Mucosa of descending colon (tissue), 3 donors: ENCODE results near the gene NPY1R. TPM values are rescaled to one million over a fixed set of nuclear protein-coding genes. Genes with fewer than 3 reads are reported as not detected.
A peak's percentile ranks its signal among the peaks of the same experiment; 100 is the strongest.

Experiments
- ATAC-seq: fragments of 200-7000 bp; cut with Tn5 transposase; one replicate; pipeline ENCODE4 v1.9.1; 2020; ENCODE audit warnings: mild to moderate bottlenecking, moderate library complexity
- DNase-seq, 3 donors: peaks; one replicate each; pipeline ENCODE4 v3.0.0-alpha.2; 2020
- H3K36me3 ChIP-seq: fragments of 200-600 bp; one replicate; pipeline ENCODE4 v1.8.0; 2021; ENCODE audit warnings: low read depth, mild to moderate bottlenecking
- H3K4me1 ChIP-seq: fragments of 200-600 bp; one replicate; pipeline ENCODE4 v1.8.0; 2021; ENCODE audit warnings: low read depth, mild to moderate bottlenecking
- H3K4me3 ChIP-seq: fragments of 200-600 bp; one replicate; pipeline ENCODE4 v1.8.0; 2021; ENCODE audit warnings: mild to moderate bottlenecking
- H3K9me3 ChIP-seq: fragments of 200-600 bp; one replicate; pipeline ENCODE4 v1.8.0; 2021; ENCODE audit warnings: mild to moderate bottlenecking
- CTCF ChIP-seq: fragments of 200-600 bp; IDR thresholded peaks from one replicate; pipeline ENCODE4 v1.8.0; 2022; ENCODE audit warnings: antibody characterized with exemption, mild to moderate bottlenecking
- intact Hi-C, 2 donors: fragments of 100-400 bp; cut with DNase I in 1 of 2; cut with micrococcal nuclease in 1 of 2; formaldehyde crosslinking; loops; one replicate each; pipeline versions ENCODE4 v1.11.0 to v1.11.1; 2022; cut with DNase I, micrococcal nuclease
- total RNA-seq, 3 donors: library from RNA; stranded (reverse); fragmentation: NEBNext Ultra II Directional in 2 of 3; extraction: Animal tissue kit (Norgen Biotek cat#: 25700) in 2 of 3; gene quantifications; one replicate each; pipeline versions ENCODE4 v1.2.1 to v1.2.4, GENCODE V29; 2021 to 2023
- donor health status: DM: no; HTN: no; CAD: no; lungs with moderate emphysema.
- donor health status: DM: no; HTN: no; CAD: no.
- donor health status: DM: no; HTN: yes; CAD: no.

Gene NPY1R
- total RNA-seq, 3 donors from 2014 or later, result 2.8 to 20.6 (median 5.5) TPM

GRCh38 chr4:163356104-163356503, 23.7 kb upstream of the NPY1R start:
- TF ChIP-seq CTCF, result no peak
- DNase-seq (no peak), ATAC-seq (no peak)
- H3K4me3 ChIP-seq, result no peak overlapping the region
- H3K4me1 ChIP-seq, result no peaks in the 10 kb centered on the region
- H3K9me3 ChIP-seq, result no peaks in the 10 kb centered on the region
- intact Hi-C loops, result no loop called here
- H3K36me3 ChIP-seq, result no peaks in the 10 kb centered on the region

GRCh38 chr4:163353054-163353453, 20.7 kb upstream of the NPY1R start:
- TF ChIP-seq CTCF, result no peak
- no peak for ATAC-seq
- no peaks in the 10 kb centered on the region for H3K36me3 ChIP-seq
- H3K4me1 ChIP-seq, result no peaks in the 10 kb centered on the region
- H3K9me3 ChIP-seq, result no peaks in the 10 kb centered on the region
- no peak for DNase-seq
- intact Hi-C loops, result no loop called here
- H3K4me3 ChIP-seq, result no peak overlapping the region

GRCh38 chr4:163350672-163351071, 18.3 kb upstream of the NPY1R start:
- intact Hi-C loops, result no loop called here
- Histone ChIP-seq H3K9me3 (no peaks in the 10 kb centered on the region), H3K36me3 (no peaks in the 10 kb centered on the region), H3K4me3 (no peak overlapping the region), H3K4me1 (no peaks in the 10 kb centered on the region)
- peak; percentile 92 for ATAC-seq
- no peak for TF ChIP-seq CTCF
- DNase-seq, result no peak

GRCh38 chr4:163344147-163345125, 12.0 kb upstream of the NPY1R start:
- peak; percentile 10 to 47 (median 43) for DNase-seq
- Histone ChIP-seq H3K4me1 (no peaks in the 10 kb centered on the region), H3K9me3 (no peaks in the 10 kb centered on the region), H3K36me3 (no peaks in the 10 kb centered on the region), H3K4me3 (peak overlapping the region; percentile 6)
- ATAC-seq, result peak; percentile 71
- intact Hi-C loops, result no loop called here
- TF ChIP-seq CTCF, result no peak

GRCh38 chr4:163343604-163344146, 11.3 kb upstream of the NPY1R start, which contains the start of gene NPY5R:
NPY5R (plus strand) TSS chr4:163343892; CDS start chr4:163350274, 6,382 bp downstream.
- Histone ChIP-seq H3K4me1 (no peaks in the 10 kb centered on the region), H3K4me3 (peak within 1 kb of the TSS; percentile 6), H3K9me3 (no peaks in the 10 kb centered on the region), H3K36me3 (no peaks in the 10 kb centered on the region)
- intact Hi-C loops, result no loop called here
- peak; percentile 15 to 44 (median 39) for DNase-seq
- TF ChIP-seq CTCF, result no peak
- peak; percentile 86 for ATAC-seq
